GM18511 (cell line): ENCODE results near the gene DMPK.
A peak's percentile ranks its signal among the peaks of the same experiment; 100 is the strongest.
"Not testable (repeated sequence)": the region's sequence is repeated elsewhere in the genome, so short reads cannot be mapped to it uniquely, and the experiment has no call there.

Source experiments
- ATAC-seq: cut with Tn5 transposase; IDR thresholded peaks from one replicate; pipeline ENCODE4 v1.9.1; 2021; ENCODE audit warnings: mild to moderate bottlenecking, moderate library complexity; ENCODE audit not compliant: unreplicated experiment

DMPK gene

DNA sequence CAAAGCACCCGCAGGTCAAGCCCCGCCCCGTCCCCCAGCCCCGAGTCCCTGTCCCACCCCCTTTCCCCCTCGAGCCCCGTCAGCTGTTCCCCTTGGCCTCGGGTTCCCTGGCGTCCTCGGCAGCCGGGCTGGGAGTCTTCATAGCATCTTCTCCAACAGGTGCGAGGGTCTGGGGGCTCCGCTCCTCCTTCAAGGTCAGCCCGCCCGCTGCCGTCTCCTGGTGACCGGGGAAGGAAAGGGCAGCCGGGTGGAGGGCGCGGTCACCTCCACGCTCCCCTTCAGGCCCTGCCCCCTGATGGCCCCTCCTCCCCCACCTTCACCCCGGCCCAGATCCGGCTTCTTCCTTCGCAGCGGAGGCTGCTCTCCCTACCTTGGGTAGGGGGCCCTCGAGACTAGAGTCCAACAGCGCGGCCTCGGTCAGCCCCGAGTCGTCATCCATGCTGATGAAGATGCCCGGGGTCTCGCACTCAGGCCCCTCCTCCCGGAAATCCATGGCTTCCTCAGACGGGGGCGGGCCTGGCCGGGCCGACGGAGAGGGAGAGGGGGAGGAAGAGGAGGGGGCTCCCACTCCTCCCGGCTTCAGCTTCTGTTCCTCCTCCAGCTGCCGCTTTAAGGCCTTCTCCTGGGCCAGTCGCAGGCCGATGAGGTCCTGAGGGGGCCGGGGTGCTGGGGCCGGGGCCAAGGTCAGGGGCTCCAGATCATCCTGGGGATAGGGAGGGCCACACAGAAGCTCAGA lies 33.4 kb upstream of the DMPK start:
- ATAC-seq: no peak

DNA sequence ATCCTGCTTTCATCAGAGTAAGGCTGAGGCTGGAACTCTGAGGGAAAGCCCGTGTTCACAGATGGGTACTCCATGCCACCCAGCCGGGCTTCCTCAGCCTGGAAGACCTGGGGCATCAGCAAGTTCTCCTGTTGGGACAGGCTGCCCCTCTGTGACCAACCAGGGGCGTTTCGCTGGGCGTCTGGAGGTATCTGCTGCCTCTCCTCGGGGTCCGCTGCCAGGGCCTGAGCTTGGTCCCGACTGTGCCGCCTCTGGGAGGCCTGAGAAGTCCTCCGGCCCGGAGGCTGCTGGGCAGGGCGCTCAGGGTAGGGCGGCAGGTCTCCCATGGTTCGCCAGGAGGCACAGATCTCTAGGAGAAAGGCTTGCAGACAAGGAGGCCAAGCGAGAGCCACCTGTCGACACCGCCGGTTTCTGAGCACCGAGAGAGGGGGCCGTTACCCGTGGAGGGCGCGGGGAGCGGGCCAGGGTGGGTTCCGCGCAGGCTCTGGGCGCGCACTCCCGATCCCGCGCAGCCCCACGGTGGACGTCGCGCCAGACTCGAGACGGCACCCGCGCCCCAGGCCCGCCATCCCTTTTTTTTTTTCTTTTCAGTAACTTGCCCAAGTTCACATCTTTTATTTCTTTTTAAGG lies 32.7 kb upstream of the DMPK start, which contains the start of gene RSPH6A:
TSS of gene RSPH6A (minus strand) at position 458 of the 630 bp plus-strand sequence. CDS start at position 326, 132 bp downstream.
- no peak for ATAC-seq

GRCh38 chr19:45814166-45814780 lies 32.0 kb upstream of the DMPK start:
- no peak for ATAC-seq

GRCh38 chr19:45812297-45812696 lies 30.0 kb upstream of the DMPK start:
- no peak for ATAC-seq

GRCh38 chr19:45809643-45810159 lies 27.4 kb upstream of the DMPK start:
- no peak for ATAC-seq

DNA sequence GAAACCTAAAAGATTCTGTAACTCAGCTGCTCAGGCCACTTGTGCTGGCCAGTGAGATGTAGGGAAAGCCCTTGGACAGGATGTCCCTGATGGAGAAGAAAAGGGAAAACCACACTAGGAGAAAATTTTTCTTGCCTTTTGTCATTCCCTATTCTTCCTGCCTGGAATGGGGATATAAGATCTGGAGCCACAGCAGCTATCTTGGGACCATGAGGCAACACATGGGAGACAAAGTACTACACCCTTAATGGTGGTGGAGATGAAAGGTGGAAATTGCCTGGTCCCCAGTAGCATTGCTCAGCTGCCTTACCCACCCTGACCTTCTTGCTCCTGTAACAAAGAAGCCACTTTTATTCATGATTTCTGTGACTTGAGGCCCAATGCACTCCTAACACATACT lies 23.4 kb upstream of the DMPK start:
- no peak for ATAC-seq

DNA sequence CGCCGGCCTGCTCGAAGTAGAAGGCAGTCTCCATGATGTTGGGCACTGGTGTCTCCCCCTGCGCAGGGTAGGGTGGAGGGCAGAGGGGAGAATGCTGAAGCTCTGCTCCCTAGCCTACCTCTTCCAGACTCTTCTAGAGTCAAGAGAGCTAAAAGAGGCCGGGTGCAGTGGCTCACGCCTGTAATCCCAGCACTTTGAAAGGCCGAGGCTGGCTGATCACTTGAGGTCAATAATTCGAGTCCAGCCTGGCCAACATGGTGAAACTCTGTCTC lies 22.6 kb upstream of the DMPK start:
- ATAC-seq: no peak

DNA sequence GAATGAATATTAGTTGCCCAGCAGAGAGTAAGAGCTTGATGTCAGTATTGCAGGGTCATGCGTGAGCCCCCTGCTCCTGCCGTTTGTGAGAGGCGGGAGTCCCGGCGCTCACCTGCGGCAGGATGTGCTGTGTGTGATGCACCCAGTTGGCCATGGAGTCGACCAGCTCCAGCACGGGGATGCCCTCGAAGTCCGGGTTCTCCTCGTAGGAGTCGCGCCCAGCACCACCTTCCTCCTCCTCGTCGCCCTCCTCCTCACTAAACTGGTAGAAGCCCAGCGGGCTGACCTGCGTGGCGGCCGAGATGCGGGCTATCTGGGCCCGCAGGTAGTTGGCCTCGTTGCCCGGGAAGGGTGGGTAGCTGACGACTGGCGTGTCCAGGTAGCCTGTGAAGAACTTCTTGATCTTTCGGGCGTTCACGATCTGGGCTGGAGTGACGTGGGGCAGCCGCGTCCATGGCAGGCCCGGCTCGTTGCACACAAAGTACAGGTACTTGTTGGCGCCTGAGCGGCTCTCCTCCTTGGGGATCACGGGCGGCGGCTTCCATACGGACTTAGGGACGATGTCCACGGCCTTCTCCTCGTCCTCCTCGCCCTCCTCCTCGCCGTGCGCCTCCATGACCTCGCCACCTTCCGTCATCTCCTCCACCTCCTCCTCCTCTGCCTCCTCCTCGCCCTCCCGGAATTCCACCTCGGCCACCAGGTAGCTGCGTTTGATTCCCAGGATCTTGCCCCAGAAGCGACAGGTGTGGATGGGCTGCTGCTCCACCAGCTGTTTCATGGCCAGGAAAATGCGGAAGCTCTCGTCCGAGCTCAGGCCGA lies 22.1 kb upstream of the DMPK start:
- ATAC-seq: no peak

DNA sequence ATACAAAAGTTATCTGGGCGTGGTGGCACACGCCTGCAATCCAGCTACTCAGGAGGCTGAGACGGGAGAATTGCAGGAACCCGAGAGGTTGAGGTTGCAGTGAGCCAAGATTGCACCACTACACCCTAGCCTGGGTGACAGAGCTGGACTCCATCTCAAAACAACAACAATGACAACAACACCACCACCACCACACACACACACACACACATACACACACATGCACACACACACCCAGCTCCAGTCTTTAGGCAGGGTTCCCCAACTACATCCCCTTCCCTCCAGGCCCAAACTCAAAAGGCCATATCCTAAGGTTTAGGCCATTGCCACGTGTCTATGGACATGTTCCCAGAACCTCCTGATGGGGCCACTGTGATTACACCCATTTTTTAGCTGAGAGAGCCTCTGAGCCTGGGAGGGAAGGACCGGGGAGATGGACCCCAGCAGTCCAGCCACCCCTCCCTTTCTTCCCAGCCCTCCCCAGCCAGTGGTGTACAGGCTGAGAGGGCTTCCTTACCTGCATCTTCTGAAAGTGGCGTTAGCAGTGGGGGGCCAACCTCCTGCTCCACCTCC lies 19.4 kb upstream of the DMPK start:
- ATAC-seq: no peak

DNA sequence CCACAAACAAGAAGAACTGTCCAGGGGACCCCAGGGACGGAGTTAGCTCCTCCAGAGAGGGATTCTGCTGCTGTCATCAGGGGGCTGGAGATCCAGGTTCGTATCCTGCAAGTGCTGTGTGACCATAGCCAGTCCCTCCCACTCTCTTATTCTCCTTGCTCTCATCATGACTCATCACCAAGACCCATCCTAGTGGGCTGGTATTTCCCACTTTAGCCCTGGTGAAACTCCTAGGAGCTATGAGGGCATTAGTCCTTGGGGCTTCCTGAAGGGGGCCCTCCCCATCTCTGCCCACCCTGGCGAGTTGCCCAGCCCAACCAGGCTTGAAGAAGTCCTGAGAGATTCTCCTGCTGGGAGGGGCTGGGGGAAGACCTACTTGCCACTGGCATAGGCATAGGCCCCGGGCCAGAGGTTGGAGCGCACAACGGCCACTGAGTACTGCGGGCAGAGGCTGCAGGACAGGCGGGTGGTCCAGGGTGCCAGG lies 17.8 kb upstream of the DMPK start:
- no peak for ATAC-seq

DNA sequence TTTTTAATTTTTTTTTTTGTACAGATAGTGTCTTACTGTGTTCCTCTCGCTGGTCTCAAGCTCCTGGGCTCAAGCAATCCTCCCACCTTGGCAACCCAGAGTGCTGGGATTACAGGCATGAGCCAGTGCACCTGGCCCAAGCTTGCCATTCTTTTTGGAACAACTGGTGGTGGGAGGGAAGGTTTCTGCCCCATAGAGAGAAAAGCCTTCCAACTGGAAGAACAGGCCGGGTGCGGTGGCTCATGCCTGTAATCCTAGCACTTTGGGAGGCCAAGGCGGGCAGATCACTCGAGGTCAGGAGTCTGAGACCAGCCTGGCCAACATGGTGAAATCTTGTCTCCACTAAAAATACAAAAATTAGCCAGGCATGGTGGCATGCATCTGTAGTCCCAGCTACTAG lies 17.3 kb upstream of the DMPK start:
- not testable (repeated sequence) for ATAC-seq

- ATAC-seq: no peak
Observed at GRCh38 chr19:45798995-45799517, 16.8 kb upstream of the DMPK start.

DNA sequence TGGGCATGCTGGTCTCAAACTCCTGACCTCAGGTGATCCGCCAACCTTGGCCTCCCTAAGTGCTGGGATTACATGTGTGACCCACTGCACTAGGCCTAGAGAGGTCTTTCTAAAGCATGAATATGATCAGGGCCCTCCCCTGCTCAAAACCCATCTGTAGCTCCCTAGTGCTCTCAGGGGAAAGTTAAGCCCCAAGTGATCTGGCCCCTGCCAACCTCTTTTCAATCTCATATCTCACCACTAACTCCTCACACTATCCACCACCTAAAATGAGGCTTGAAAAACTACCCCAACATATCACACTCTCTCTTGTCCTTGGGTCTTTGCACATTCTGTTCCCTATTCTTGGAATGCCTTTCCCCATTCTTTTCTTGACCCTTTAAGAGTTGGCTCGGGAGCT lies 12.3 kb upstream of the DMPK start:
- no peak for ATAC-seq

- no peak for ATAC-seq
Observed at GRCh38 chr19:45793876-45794275, 11.6 kb upstream of the DMPK start.

DNA sequence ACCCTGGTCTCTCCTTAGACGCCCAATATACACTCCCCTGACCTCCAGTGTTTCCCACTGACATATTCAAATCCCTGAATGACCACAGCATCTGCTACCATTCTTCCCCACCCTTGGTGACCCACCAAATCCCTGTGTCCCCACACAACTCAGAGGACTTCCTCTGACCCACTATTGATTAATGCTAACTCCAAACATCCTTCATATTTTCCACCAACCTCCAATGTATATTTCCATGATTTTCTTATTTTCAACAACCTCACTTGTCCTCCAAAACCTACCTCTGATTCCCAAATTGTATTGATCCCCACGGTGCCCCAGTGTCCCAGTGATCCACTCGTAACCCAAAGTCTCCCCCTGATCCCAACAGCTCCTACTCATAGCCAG lies 10.9 kb upstream of the DMPK start:
- no peak for ATAC-seq

GRCh38 chr19:45792470-45793177 lies 10.3 kb upstream of the DMPK start, which contains the start of gene DMWD:
DMWD (minus strand) TSS chr19:45792845; CDS start chr19:45792756, 89 bp downstream.
- peak; percentile 88 for ATAC-seq

DNA sequence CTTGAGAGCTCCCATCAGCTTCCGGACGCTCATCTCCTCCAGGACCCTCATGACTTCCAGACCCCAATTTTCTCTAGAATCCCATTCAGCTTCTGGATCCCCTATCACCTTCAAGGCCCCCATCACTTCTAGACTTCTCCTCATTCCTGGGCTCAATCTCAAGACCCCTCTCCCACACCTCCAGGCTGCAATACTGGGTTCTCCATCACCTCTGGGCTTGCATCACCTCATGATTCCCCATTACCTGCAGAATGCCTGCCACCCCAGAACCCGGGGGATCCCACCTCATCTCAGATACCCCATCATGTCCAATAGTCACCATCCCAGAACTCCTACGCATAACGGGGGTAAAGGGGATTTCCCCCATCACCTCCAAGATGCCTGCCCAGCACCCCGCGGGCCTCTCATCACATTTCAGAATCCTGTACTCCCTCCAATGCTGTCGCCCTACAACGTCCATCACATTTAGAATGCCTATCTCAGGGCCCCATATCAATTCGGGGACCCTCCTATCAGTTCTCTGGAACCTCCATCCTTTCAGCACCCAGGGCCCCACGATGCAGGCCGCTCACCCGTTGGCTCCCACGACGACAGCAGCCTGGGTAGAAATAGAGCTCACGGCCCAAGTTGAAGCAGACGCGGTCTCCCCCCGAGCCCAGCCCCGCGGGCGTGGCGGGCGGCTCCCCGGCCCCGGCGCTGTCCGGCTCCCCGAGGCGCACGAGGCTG lies 9.6 kb upstream of the DMPK start:
- peak; percentile 27 for ATAC-seq

- ATAC-seq: no peak
Observed at GRCh38 chr19:45790942-45791341, 8.7 kb upstream of the DMPK start.
